ENCODE measurements around the gene PTPRK.

Gene PTPRK

DNA sequence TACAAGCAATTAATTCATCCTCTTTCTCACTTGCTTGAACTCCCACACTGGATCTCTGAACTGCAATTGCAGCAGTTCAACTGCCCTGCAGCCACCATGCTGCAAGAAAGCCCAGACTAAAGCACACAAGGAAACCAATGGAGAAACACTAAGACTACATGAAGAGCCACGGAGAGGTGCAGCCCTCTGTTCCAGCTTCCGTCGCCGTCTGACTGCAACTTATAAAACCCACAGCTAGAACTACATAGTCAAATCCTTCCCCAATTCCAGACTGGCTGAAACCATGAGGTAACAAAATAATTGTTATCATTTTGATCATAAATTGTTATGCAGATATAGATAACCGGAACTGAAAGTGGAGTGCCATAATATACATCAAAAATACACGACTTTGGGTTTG lies 598.4 kb downstream of the PTPRK start:
- no peak overlapping the region for H3K4me2 ChIP-seq (ENCODE audit: low read length)
- H3K9ac ChIP-seq, result no peak overlapping the region
- H3K79me2 ChIP-seq, result no peaks in the 10 kb centered on the region
- H3K9me3 ChIP-seq (ENCODE audit: control insufficient read depth, low read length), result peaks cover 3% of the 10 kb centered on the region
- H3K4me1 ChIP-seq, result no peaks in the 10 kb centered on the region
- no peaks in the 10 kb centered on the region for H3K36me3 ChIP-seq (ENCODE audit: control insufficient read depth, insufficient read depth, low read length)
- no peak overlapping the region for H3K4me3 ChIP-seq (ENCODE audit: low read depth, low read length)
- no peak overlapping the region for H3K27ac ChIP-seq
- no peak overlapping the region for H2AFZ ChIP-seq
- TF ChIP-seq, protein P1, sequence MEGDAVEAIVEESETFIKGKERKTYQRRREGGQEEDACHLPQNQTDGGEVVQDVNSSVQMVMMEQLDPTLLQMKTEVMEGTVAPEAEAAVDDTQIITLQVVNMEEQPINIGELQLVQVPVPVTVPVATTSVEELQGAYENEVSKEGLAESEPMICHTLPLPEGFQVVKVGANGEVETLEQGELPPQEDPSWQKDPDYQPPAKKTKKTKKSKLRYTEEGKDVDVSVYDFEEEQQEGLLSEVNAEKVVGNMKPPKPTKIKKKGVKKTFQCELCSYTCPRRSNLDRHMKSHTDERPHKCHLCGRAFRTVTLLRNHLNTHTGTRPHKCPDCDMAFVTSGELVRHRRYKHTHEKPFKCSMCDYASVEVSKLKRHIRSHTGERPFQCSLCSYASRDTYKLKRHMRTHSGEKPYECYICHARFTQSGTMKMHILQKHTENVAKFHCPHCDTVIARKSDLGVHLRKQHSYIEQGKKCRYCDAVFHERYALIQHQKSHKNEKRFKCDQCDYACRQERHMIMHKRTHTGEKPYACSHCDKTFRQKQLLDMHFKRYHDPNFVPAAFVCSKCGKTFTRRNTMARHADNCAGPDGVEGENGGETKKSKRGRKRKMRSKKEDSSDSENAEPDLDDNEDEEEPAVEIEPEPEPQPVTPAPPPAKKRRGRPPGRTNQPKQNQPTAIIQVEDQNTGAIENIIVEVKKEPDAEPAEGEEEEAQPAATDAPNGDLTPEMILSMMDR (IDR thresholded peaks at IDR 0.05), result no peak
- no peaks in the 10 kb centered on the region for H3K27me3 ChIP-seq (ENCODE audit: control insufficient read depth, insufficient read depth, low read length)

DNA sequence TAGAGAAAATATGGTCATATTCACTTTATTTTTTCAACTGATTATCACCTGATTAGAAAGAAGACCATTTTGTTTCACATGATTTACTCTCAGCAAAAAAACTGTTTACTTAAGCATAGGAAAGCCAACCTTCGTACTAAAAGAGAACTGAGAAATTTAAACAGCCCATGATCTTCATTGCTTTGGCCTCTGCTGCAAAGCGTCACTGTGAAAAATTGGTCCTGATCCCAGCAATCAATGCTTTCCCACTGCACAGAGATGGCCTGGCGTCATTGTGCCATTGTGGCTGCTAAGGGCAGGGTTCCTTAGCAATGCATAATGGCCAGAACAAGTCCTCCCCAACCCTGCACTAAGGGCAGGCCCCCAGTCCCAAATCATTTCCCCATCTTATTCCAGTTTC lies 599.6 kb downstream of the PTPRK start:
- no peaks in the 10 kb centered on the region for H3K36me3 ChIP-seq (ENCODE audit: control insufficient read depth, insufficient read depth, low read length)
- no peak overlapping the region for H3K4me2 ChIP-seq (ENCODE audit: low read length)
- TF ChIP-seq, protein P1 (IDR thresholded peaks at IDR 0.05), result no peak
- H3K4me1 ChIP-seq, result no peaks in the 10 kb centered on the region
- H3K4me3 ChIP-seq (ENCODE audit: low read depth, low read length), result no peak overlapping the region
- no peak overlapping the region for H3K27ac ChIP-seq
- H3K9me3 ChIP-seq (ENCODE audit: control insufficient read depth, low read length), result peaks cover 3% of the 10 kb centered on the region
- no peaks in the 10 kb centered on the region for H3K27me3 ChIP-seq (ENCODE audit: control insufficient read depth, insufficient read depth, low read length)
- H3K9ac ChIP-seq, result no peak overlapping the region
- no peaks in the 10 kb centered on the region for H3K79me2 ChIP-seq
- no peak overlapping the region for H2AFZ ChIP-seq

Measured in parathyroid adenoma (tissue), 2 donors.